Measurements from ENCODE around the gene CACNA1H. TPM values are rescaled to one million over a fixed set of nuclear protein-coding genes. Genes with fewer than 3 reads are reported as not detected.

CACNA1H gene
- total RNA-seq, 2 experiments from 2014 or later = 2.0 to 2.9 TPM

GRCh38 chr16:1160773-1161348 is 8.0 kb downstream of the CACNA1H start:
- no peaks in the 10 kb centered on the region for H3K36me3 Mint-ChIP-seq
- no peaks in the 10 kb centered on the region for H3K27me3 Mint-ChIP-seq

GRCh38 chr16:1162701-1163566 is 10.0 kb downstream of the CACNA1H start:
- ATAC-seq (ENCODE audit: low read depth) (no peak), DNase-seq (no peak)
- Mint-ChIP-seq H3K4me3 (no peak overlapping the region), H3K9me3 (no peaks in the 10 kb centered on the region), H3K36me3 (no peaks in the 10 kb centered on the region), H3K4me1 (no peaks in the 10 kb centered on the region), H3K27ac (no peak overlapping the region), H3K27me3 (no peaks in the 10 kb centered on the region)
- POLR2A ChIA-PET = no interaction called here

More at GRCh38 chr16:1160773-1161348, 8.0 kb downstream of the CACNA1H start:
- Mint-ChIP-seq H3K9me3 (no peaks in the 10 kb centered on the region), H3K4me1 (no peaks in the 10 kb centered on the region), H3K27ac (no peak overlapping the region), H3K4me3 (no peak overlapping the region)
- ATAC-seq (ENCODE audit: low read depth) = no peak
- no peak for DNase-seq
- POLR2A ChIA-PET = no interaction called here

GRCh38 chr16:1163567-1164055 is 10.7 kb downstream of the CACNA1H start:
- Mint-ChIP-seq H3K9me3 (no peaks in the 10 kb centered on the region), H3K27ac (no peak overlapping the region), H3K27me3 (no peaks in the 10 kb centered on the region), H3K4me1 (no peaks in the 10 kb centered on the region), H3K4me3 (no peak overlapping the region), H3K36me3 (no peaks in the 10 kb centered on the region)
- no peak for ATAC-seq (ENCODE audit: low read depth)
- POLR2A ChIA-PET = no interaction called here
- no peak for DNase-seq

- ATAC-seq (ENCODE audit: low read depth) (no peak), DNase-seq (no peak)
- no peak overlapping the region for H3K27ac Mint-ChIP-seq
- POLR2A ChIA-PET = no interaction called here
- no peaks in the 10 kb centered on the region for H3K27me3 Mint-ChIP-seq
- no peaks in the 10 kb centered on the region for H3K36me3 Mint-ChIP-seq
- H3K9me3 Mint-ChIP-seq = no peaks in the 10 kb centered on the region
- no peak overlapping the region for H3K4me3 Mint-ChIP-seq
- no peaks in the 10 kb centered on the region for H3K4me1 Mint-ChIP-seq
These were observed 11.5 kb downstream of the CACNA1H start for GRCh38 chr16:1164382-1164781.

- Mint-ChIP-seq H3K9me3 (no peaks in the 10 kb centered on the region), H3K4me3 (no peak overlapping the region), H3K27ac (no peak overlapping the region), H3K27me3 (no peaks in the 10 kb centered on the region), H3K4me1 (no peaks in the 10 kb centered on the region), H3K36me3 (no peaks in the 10 kb centered on the region)
- no peak for ATAC-seq (ENCODE audit: low read depth)
- no peak for DNase-seq
- POLR2A ChIA-PET = no interaction called here
These were observed 12.1 kb downstream of the CACNA1H start for GRCh38 chr16:1164975-1165374.

- no peaks in the 10 kb centered on the region for H3K4me1 Mint-ChIP-seq
These were observed 12.6 kb downstream of the CACNA1H start for GRCh38 chr16:1165511-1165910.

GRCh38 chr16:1167276-1168107 is 14.6 kb downstream of the CACNA1H start:
- no peak overlapping the region for H3K27ac Mint-ChIP-seq
- H3K36me3 Mint-ChIP-seq = no peaks in the 10 kb centered on the region
- H3K4me1 Mint-ChIP-seq = no peaks in the 10 kb centered on the region
- POLR2A ChIA-PET = no interaction called here
- H3K27me3 Mint-ChIP-seq = no peaks in the 10 kb centered on the region
- no peak for ATAC-seq (ENCODE audit: low read depth)
- DNase-seq = no peak
- H3K9me3 Mint-ChIP-seq = no peaks in the 10 kb centered on the region
- H3K4me3 Mint-ChIP-seq = no peak overlapping the region

More at GRCh38 chr16:1165511-1165910, 12.6 kb downstream of the CACNA1H start:
- H3K4me3 Mint-ChIP-seq = no peak overlapping the region
- no peaks in the 10 kb centered on the region for H3K36me3 Mint-ChIP-seq
- POLR2A ChIA-PET = no interaction called here
- no peak overlapping the region for H3K27ac Mint-ChIP-seq
- no peaks in the 10 kb centered on the region for H3K9me3 Mint-ChIP-seq
- no peak for DNase-seq
- no peaks in the 10 kb centered on the region for H3K27me3 Mint-ChIP-seq
- ATAC-seq (ENCODE audit: low read depth) = no peak

GRCh38 chr16:1168837-1169236 is 15.9 kb downstream of the CACNA1H start:
- no peaks in the 10 kb centered on the region for H3K4me1 Mint-ChIP-seq
- no peak overlapping the region for H3K4me3 Mint-ChIP-seq
- H3K27me3 Mint-ChIP-seq = no peaks in the 10 kb centered on the region
- H3K36me3 Mint-ChIP-seq = no peaks in the 10 kb centered on the region
- H3K27ac Mint-ChIP-seq = no peak overlapping the region
- DNase-seq = no peak
- ATAC-seq (ENCODE audit: low read depth) = no peak
- H3K9me3 Mint-ChIP-seq = no peaks in the 10 kb centered on the region
- POLR2A ChIA-PET = no interaction called here

GRCh38 chr16:1169285-1170075 is 16.6 kb downstream of the CACNA1H start:
- POLR2A ChIA-PET = no interaction called here
- Mint-ChIP-seq H3K36me3 (no peaks in the 10 kb centered on the region), H3K27ac (no peak overlapping the region), H3K4me1 (no peaks in the 10 kb centered on the region), H3K4me3 (no peak overlapping the region), H3K9me3 (no peaks in the 10 kb centered on the region), H3K27me3 (no peaks in the 10 kb centered on the region)
- ATAC-seq (ENCODE audit: low read depth) (no peak), DNase-seq (no peak)

GRCh38 chr16:1170076-1170418 is 17.1 kb downstream of the CACNA1H start:
- Mint-ChIP-seq H3K27me3 (no peaks in the 10 kb centered on the region), H3K9me3 (no peaks in the 10 kb centered on the region), H3K4me1 (no peaks in the 10 kb centered on the region), H3K27ac (no peak overlapping the region), H3K4me3 (no peak overlapping the region), H3K36me3 (no peaks in the 10 kb centered on the region)
- POLR2A ChIA-PET = no interaction called here
- DNase-seq (no peak), ATAC-seq (ENCODE audit: low read depth) (no peak)

GRCh38 chr16:1171001-1171400 is 18.1 kb downstream of the CACNA1H start:
- Mint-ChIP-seq H3K4me1 (no peaks in the 10 kb centered on the region), H3K9me3 (no peaks in the 10 kb centered on the region), H3K36me3 (no peaks in the 10 kb centered on the region), H3K27ac (no peak overlapping the region), H3K27me3 (no peaks in the 10 kb centered on the region), H3K4me3 (no peak overlapping the region)
- POLR2A ChIA-PET = no interaction called here
- DNase-seq (no peak), ATAC-seq (ENCODE audit: low read depth) (no peak)

- H3K27ac Mint-ChIP-seq = no peak overlapping the region
These were observed 19.0 kb downstream of the CACNA1H start for GRCh38 chr16:1171854-1172428.

GRCh38 chr16:1172651-1173050 is 19.7 kb downstream of the CACNA1H start:
- no peak for DNase-seq
- Mint-ChIP-seq H3K27me3 (no peaks in the 10 kb centered on the region), H3K4me3 (no peak overlapping the region), H3K36me3 (no peaks in the 10 kb centered on the region), H3K9me3 (no peaks in the 10 kb centered on the region), H3K27ac (no peak overlapping the region), H3K4me1 (no peaks in the 10 kb centered on the region)
- POLR2A ChIA-PET = no interaction called here
- ATAC-seq (ENCODE audit: low read depth) = no peak

More at GRCh38 chr16:1171854-1172428, 19.0 kb downstream of the CACNA1H start:
- Mint-ChIP-seq H3K9me3 (no peaks in the 10 kb centered on the region), H3K27me3 (no peaks in the 10 kb centered on the region), H3K4me1 (no peaks in the 10 kb centered on the region), H3K36me3 (no peaks in the 10 kb centered on the region), H3K4me3 (no peak overlapping the region)
- POLR2A ChIA-PET = no interaction called here
- DNase-seq (no peak), ATAC-seq (ENCODE audit: low read depth) (no peak)

All from activated naive CD8-positive, alpha-beta T cell treated with anti-CD3 and anti-CD28 coated beads, Interleukin-2, amount 10 ng/mL, durations not matched to agents 7 days and 5 days (primary cell).